Loucy (cell line): Measurements from ENCODE around the gene COPS2.

Experiments
- EZH2phosphoT487 ChIP-seq: fragments of 200-600 bp; IDR thresholded peaks from 2 replicates; pipeline ENCODE4 v1.6.1; 2018; ENCODE audit warnings: antibody characterized with exemption, mild to moderate bottlenecking, moderate library complexity, borderline replicate concordance
- TF ChIP-seq, protein P1 (sequence below): fragments of 200-600 bp; sonication (generic); conservative IDR thresholded peaks from 2 replicates; pipeline ENCODE4 v1.5.1; 2014; ENCODE audit warnings: mild to moderate bottlenecking, antibody characterized with exemption, low read length

DNA sequence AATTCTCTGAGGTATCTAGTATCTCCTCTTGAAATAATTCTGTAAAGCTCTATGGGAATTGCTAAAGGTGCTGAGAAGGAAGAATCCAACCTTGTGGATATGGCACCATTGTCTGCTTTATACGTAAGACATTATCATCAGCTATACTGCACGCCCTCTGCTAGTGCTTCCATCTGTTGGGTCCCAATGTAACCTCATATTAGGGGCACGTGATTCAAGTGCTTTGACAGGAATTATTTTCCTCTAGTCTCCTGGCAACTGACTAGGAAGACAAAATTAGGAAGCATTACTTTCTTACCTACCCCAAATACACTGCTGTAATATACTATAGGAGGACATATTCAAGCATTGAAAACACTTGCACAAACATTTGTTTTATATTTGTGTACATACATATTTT is 24.0 kb downstream of the COPS2 start:
- TF ChIP-seq, protein P1, sequence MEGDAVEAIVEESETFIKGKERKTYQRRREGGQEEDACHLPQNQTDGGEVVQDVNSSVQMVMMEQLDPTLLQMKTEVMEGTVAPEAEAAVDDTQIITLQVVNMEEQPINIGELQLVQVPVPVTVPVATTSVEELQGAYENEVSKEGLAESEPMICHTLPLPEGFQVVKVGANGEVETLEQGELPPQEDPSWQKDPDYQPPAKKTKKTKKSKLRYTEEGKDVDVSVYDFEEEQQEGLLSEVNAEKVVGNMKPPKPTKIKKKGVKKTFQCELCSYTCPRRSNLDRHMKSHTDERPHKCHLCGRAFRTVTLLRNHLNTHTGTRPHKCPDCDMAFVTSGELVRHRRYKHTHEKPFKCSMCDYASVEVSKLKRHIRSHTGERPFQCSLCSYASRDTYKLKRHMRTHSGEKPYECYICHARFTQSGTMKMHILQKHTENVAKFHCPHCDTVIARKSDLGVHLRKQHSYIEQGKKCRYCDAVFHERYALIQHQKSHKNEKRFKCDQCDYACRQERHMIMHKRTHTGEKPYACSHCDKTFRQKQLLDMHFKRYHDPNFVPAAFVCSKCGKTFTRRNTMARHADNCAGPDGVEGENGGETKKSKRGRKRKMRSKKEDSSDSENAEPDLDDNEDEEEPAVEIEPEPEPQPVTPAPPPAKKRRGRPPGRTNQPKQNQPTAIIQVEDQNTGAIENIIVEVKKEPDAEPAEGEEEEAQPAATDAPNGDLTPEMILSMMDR, result no peak
- TF ChIP-seq EZH2phosphoT487, result no peak
